HG02571 (cell line): ENCODE measurements around the gene LYPLA2.
"Not testable (repeated sequence)": the region's sequence is repeated elsewhere in the genome, so short reads cannot be mapped to it uniquely, and the experiment has no call there.

Experiments used
- ATAC-seq: cut with Tn5 transposase; IDR thresholded peaks from one replicate; pipeline ENCODE4 v1.9.1; 2021; ENCODE audit warnings: mild to moderate bottlenecking, moderate library complexity; ENCODE audit not compliant: unreplicated experiment

The LYPLA2 gene

DNA sequence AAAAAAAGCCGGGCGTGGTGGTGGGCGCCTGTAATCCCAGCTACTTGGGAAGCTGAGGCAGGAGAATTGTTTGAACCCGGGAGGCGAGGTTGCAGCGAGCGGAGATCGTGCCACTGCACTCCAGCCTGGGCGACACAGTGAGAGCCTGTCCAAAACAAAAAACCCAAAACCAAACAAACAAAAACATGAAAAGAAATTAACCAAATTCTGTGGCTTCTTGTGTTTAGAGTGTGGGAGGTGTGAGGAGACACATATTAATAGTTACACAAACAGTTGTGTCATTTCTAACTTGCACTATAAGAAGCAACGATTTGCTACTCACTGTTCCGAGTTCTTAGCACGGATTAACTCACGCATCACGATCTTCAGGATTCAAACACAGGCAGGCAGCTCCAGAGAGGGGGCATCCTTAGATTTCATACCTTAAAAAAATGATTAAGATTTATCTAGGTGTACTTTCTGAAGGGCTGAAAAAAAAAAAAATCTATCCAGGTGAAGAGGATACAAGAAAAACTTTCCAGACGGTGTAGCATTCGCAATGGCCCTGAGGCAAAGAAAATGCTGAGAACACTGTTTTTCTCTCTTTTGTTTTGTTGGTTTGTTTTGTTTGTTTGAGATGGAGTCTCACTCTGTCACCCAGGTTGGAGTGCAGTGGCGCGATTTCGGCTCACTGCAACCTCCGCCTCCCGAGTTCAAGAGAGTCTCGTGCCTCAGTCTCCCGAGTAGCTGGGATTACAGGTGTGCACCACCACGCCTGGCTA, 35.0 kb downstream of the LYPLA2 start:
- ATAC-seq = peak; percentile 36

DNA sequence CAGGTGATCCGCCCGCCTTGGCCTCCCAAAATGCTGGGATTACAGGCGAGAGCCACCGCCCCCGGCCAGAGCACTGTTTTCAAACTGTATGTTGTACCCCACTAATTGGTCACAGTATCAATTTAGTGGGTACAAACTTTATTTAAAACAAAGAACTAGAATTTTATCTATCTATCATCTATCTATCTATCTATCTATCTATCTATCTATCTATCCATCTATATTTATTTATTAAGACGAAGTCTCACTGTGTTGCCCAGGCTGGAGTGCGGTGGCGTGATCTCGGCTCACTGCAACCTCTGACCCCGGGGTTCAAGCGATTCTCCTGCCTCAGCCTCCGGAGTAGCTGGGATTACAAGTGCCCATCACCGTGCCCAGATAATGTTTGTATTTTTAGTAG, 35.6 kb downstream of the LYPLA2 start:
- ATAC-seq = not testable (repeated sequence)

- no peak for ATAC-seq
Measured at GRCh38 chr1:23827717-23828116, 36.8 kb downstream of the LYPLA2 start.

- not testable (repeated sequence) for ATAC-seq
Measured at GRCh38 chr1:23834156-23834555, 43.2 kb downstream of the LYPLA2 start.

DNA sequence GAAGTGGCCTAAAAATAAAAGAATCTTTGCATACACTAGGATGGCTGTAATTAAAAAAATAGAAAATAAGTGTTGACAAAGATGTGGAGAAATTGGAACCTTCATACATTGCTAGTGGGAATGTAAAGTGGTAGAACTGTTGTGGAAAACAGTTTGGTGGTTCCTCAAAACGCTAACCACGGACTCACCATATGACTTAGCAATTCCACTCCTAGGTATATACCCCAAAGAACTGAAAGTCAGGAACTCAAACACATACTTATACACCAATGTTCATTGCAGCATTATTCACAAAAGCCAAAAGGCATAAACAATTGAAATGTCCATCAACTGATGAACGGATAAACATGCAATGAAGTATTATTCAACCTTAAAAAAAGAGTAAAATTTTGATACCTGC, 45.1 kb downstream of the LYPLA2 start:
- no peak for ATAC-seq

DNA sequence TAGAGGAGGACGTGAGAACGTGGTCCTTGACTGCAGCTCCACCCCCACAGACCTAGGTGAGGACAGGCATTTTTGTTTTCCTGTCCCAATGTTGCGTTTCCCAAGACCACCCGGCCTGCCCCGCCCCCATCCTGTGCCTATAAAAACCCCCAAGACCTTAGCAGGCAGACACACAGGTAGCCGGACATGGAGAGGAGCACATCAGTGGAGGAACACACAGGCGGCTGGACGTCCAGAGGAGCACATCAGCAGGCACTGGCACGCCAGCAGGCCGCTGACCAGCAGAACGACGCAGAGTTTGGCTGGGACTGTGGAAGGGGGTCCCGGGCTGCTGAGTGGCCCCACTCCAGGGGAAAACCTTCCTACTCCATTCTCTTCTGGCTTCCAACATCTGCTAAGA, 47.0 kb downstream of the LYPLA2 start:
- no peak for ATAC-seq

DNA sequence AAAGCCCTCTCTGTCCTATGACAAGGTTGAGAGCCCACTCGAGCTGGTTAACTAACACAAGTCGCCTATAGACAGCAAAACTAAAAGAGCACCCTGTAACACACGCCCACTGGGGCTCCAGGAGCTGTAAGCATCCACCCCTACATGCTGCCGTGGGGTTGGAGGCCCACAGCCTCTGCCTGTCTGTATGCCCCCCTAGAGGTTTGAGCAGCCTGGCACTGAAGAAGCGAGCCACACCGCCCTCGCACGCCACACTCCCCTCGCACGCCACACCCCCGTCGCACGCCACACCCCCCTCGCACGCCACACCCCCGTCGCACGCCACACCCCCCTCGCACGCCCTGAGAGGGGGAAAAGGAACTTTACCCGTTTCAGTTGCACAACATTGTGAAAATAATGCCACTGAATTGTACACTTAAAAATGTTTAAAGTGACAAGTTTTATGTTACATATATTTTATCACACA, 47.5 kb downstream of the LYPLA2 start:
- no peak for ATAC-seq

GRCh38 chr1:23843644-23844043, 52.7 kb downstream of the LYPLA2 start:
- ATAC-seq = no peak
